Measurements from ENCODE around the gene ABAT. TPM values are rescaled to one million over a fixed set of nuclear protein-coding genes. Genes with fewer than 3 reads are reported as not detected.

The ABAT gene
- total and polyA plus RNA-seq, 2 of the 8 experiments (the other 6 are each of a cell fraction or from before 2014, with no cell fraction given) = 6.4 to 8.4 TPM

DNA sequence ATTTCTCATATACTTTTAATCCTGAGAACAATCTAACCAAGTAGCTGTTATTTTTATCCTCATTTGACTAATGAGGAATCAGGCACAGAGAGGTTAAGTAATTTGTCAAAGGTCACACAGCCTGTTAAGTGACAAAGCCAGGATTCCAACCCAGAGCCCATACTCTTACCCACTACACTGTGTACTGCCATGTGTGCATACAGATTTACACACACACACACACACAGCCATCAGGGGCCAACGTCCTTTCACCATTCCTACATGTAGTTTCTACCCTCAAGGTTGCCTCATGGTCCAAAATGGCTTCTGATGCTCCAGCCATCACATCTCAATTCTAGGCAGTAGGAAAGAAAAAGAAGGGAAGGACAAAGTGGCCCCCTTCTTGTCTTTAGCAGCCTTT lies 100.9 kb downstream of the ABAT start:
- Histone ChIP-seq H3K9ac (replicated peaks in 1 of 4; ENCODE audit: extremely low read depth in 1 of 4, low read depth in 3 of 4, low read length in 3 of 4) (no peak overlapping the region), H3K79me2 (ENCODE audit: control insufficient read depth in 1 of 2, insufficient read depth in 2 of 2, low read length in 2 of 2) (no peaks in the 10 kb centered on the region), H3K4me3 (ENCODE audit: extremely low read depth in 1 of 4, insufficient read depth in 2 of 4, low read depth in 3 of 4, low read length in 4 of 4) (no peak overlapping the region)
- no peak for TF ChIP-seq FOSL1 (IDR thresholded peaks at IDR 0.05; ENCODE audit: insufficient read depth, low read depth, low read length)
- no peak for TF ChIP-seq HDAC6 (IDR thresholded peaks at IDR 0.05; ENCODE audit: low read depth, low read length)
- no peak for TF ChIP-seq YY1 (IDR thresholded peaks at IDR 0.05; ENCODE audit: low read depth, low read length)
- TF ChIP-seq, protein P1, sequence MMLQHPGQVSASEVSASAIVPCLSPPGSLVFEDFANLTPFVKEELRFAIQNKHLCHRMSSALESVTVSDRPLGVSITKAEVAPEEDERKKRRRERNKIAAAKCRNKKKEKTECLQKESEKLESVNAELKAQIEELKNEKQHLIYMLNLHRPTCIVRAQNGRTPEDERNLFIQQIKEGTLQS (IDR thresholded peaks at IDR 0.05; ENCODE audit: insufficient read depth, low read depth, low read length) = no peak
- TF ChIP-seq KDM1A (IDR thresholded peaks at IDR 0.05; ENCODE audit: borderline replicate concordance, low read length) = peak; percentile 83; the same call in 1 of the 2 replicates
- TF ChIP-seq RXRA (IDR thresholded peaks at IDR 0.05; ENCODE audit: insufficient read depth, low read depth, low read length) = no peak
- peak in 1 of 2 experiments; percentile 89; a peak in 1 of 4 replicates for TF ChIP-seq HDAC2 (IDR thresholded peaks at IDR 0.05; ENCODE audit: borderline replicate concordance in 1 of 2, low read depth in 2 of 2, low read length in 2 of 2)
- TF ChIP-seq EP300 (IDR thresholded peaks at IDR 0.05; ENCODE audit: borderline replicate concordance in 1 of 2, low read depth in 2 of 2, low read length in 2 of 2) = no peak
- no peak for TF ChIP-seq CREB1 (IDR thresholded peaks at IDR 0.05)
- TF ChIP-seq GTF2F1 (IDR thresholded peaks at IDR 0.05; ENCODE audit: borderline replicate concordance, low read depth, low read length) = no peak
- TF ChIP-seq POLR2AphosphoS5 (IDR thresholded peaks at IDR 0.05; ENCODE audit: low read depth, low read length) = no peak
- TF ChIP-seq BACH1 (IDR thresholded peaks at IDR 0.05; ENCODE audit: low read length) = no peak
- no peak for TF ChIP-seq CHD2 (IDR thresholded peaks at IDR 0.05; ENCODE audit: low read length)

More for the DNA sequence above, 100.9 kb downstream of the ABAT start:
- DNase-seq (ENCODE audit: low read depth in 1 of 2, low spot score in 2 of 2) (no peak), FAIRE-seq (no peak)
- no peak overlapping the region for H2AK5ac ChIP-seq (ENCODE audit: low read depth, low read length)
- no peaks in the 10 kb centered on the region for H4K20me1 ChIP-seq (replicated peaks in 1 of 2; ENCODE audit: control insufficient read depth in 1 of 2, insufficient read depth in 2 of 2, low read length in 2 of 2)
- no peak overlapping the region for H3K18ac ChIP-seq (ENCODE audit: extremely low read depth, low read length)
- peaks cover 0 to 9% (median 0%) of the 10 kb centered on the region in 4 experiments; a peak in 1 of 8 replicates for H3K36me3 ChIP-seq (ENCODE audit: control insufficient read depth in 2 of 4, insufficient read depth in 4 of 4, low read length in 3 of 4)
- no peak overlapping the region for H3K14ac ChIP-seq (ENCODE audit: insufficient read length)
- H4K91ac ChIP-seq (replicated peaks; ENCODE audit: insufficient read length, low read length) = no peak overlapping the region
- no peak overlapping the region for H2BK5ac ChIP-seq (ENCODE audit: low read depth, low read length)
- H3K4me2 ChIP-seq (ENCODE audit: insufficient read depth in 1 of 2, low read depth in 2 of 2, low read length in 2 of 2) = no peak overlapping the region
- no peak overlapping the region for H3K23ac ChIP-seq (ENCODE audit: insufficient read length)
- H2BK15ac ChIP-seq (ENCODE audit: low read length) = no peak overlapping the region
- no peaks in the 10 kb centered on the region for H3K9me3 ChIP-seq (ENCODE audit: insufficient read depth in 2 of 2, low read depth in 1 of 2, low read length in 1 of 2)
- no peak overlapping the region for H2BK120ac ChIP-seq (replicated peaks; ENCODE audit: low read depth, low read length)
- no peak overlapping the region for H3K4ac ChIP-seq (replicated peaks; ENCODE audit: insufficient read length, low read depth, low read length)
- no peaks in the 10 kb centered on the region for H3K23me2 ChIP-seq (ENCODE audit: low read depth, low read length)
- ChIA-PET CTCF (ENCODE audit: partially characterized antibody) (interaction anchor here (1.2 to 26.4 kb wide), 3 partner anchors 16 to 111 kb away, joined by 3 to 404 read pairs (median 11); partner anchors contain the start of gene ABAT), POLR2A (ENCODE audit: partially characterized antibody) (no interaction called here)
- 83% methylated on average over 1 of the region's 1 CpG; no CpG with 5 or more reads in 1 of the 2 experiments for WGBS, 2 experiments (ENCODE audit: extremely low coverage in 1 of 2, insufficient coverage in 1 of 2, insufficient read length in 1 of 2, insufficient replicate concordance in 2 of 2, low coverage in 1 of 2, low lambda C conversion rate in 2 of 2, missing lambda C conversion rate in 1 of 2)
- H4K5ac ChIP-seq (ENCODE audit: insufficient read length, low read depth, low read length) = no peak overlapping the region
- H3K56ac ChIP-seq (replicated peaks; ENCODE audit: insufficient read length, low read depth, low read length) = no peak overlapping the region
- no peaks in the 10 kb centered on the region; a peak in 1 of 7 replicates for H3K27me3 ChIP-seq (replicated peaks in 1 of 4; ENCODE audit: control insufficient read depth in 3 of 4, extremely low read depth in 1 of 4, insufficient read depth in 3 of 4, low read length in 3 of 4)
- peaks cover 0 to 1% (median 0%) of the 10 kb centered on the region in 4 experiments; a peak in 1 of 7 replicates for H3K4me1 ChIP-seq (replicated peaks in 1 of 4; ENCODE audit: control insufficient read depth in 3 of 4, insufficient read depth in 4 of 4, low read length in 3 of 4)
- H4K8ac ChIP-seq (ENCODE audit: extremely low read depth, insufficient read depth, low read length) = no peak overlapping the region
- H2BK20ac ChIP-seq (ENCODE audit: low read length) = no peak overlapping the region
- no peak overlapping the region for H2AFZ ChIP-seq (ENCODE audit: low read length)
- H3K79me1 ChIP-seq (ENCODE audit: low read depth, low read length) = no peaks in the 10 kb centered on the region
- no peak overlapping the region for H2BK12ac ChIP-seq (ENCODE audit: low read depth, low read length)
- H3K27ac ChIP-seq (ENCODE audit: low read depth, low read length) = no peak overlapping the region
